ENCODE results near the gene NSRP1.

DNA sequence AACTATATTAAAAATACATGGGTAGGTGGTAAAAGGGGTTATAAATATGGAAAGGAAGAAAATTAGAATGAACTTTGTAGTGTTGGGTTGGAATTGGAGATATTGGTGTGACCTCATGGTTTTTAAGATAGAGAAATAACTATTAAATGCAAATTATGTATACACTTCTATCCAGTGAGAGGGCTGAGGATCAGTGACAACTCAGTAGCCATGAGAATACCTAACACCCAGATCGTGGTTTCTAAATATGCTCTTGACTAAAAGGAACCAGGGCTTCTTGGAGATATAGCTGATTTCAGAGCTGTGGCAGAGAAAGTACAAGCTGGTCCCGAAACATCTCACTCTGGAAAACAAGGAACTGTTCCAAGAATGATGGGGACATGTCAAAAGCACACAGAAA is 74.5 kb downstream of the NSRP1 start:
- TF ChIP-seq ZNF17 (CRISPR knock-in tag; IDR thresholded peaks at IDR 0.05), result no peak
- TF ChIP-seq IRF2 (CRISPR knock-in tag; IDR thresholded peaks at IDR 0.05), result no peak
- TF ChIP-seq KDM3A (CRISPR knock-in tag; IDR thresholded peaks at IDR 0.05; ENCODE audit: low read depth), result no peak
- TF ChIP-seq ZNF562 (CRISPR knock-in tag; IDR thresholded peaks at IDR 0.05; ENCODE audit: borderline replicate concordance), result no peak
- no peak for TF ChIP-seq POLR2A (IDR thresholded peaks at IDR 0.05; ENCODE audit: insufficient read depth in 1 of 2, low read depth in 2 of 2, low read length in 2 of 2)
- no peak for TF ChIP-seq POLR2AphosphoS5 (IDR thresholded peaks at IDR 0.05; ENCODE audit: low read depth, low read length)
- no peak for TF ChIP-seq KDM2A (CRISPR knock-in tag; IDR thresholded peaks at IDR 0.05; ENCODE audit: borderline replicate concordance, low read depth)
- TF ChIP-seq, protein P1, sequence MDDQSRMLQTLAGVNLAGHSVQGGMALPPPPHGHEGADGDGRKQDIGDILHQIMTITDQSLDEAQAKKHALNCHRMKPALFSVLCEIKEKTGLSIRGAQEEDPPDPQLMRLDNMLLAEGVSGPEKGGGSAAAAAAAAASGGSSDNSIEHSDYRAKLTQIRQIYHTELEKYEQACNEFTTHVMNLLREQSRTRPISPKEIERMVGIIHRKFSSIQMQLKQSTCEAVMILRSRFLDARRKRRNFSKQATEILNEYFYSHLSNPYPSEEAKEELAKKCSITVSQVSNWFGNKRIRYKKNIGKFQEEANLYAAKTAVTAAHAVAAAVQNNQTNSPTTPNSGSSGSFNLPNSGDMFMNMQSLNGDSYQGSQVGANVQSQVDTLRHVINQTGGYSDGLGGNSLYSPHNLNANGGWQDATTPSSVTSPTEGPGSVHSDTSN (CRISPR knock-in tag; IDR thresholded peaks at IDR 0.05; ENCODE audit: borderline replicate concordance), result no peak
- TF ChIP-seq, protein P2, sequence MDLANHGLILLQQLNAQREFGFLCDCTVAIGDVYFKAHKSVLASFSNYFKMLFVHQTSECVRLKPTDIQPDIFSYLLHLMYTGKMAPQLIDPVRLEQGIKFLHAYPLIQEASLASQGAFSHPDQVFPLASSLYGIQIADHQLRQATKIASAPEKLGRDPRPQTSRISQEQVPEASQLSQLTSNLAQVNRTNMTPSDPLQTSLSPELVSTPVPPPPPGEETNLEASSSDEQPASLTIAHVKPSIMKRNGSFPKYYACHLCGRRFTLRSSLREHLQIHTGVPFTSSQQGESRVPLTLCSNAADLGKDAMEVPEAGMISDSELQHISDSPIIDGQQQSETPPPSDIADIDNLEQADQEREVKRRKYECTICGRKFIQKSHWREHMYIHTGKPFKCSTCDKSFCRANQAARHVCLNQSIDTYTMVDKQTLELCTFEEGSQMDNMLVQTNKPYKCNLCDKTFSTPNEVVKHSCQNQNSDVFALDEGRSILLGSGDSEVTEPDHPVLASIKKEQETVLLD (CRISPR knock-in tag; IDR thresholded peaks at IDR 0.05; ENCODE audit: low read depth), result no peak
- TF ChIP-seq, protein P3, sequence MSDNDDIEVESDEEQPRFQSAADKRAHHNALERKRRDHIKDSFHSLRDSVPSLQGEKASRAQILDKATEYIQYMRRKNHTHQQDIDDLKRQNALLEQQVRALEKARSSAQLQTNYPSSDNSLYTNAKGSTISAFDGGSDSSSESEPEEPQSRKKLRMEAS (IDR thresholded peaks at IDR 0.05), result no peak
- TF ChIP-seq, protein P4, sequence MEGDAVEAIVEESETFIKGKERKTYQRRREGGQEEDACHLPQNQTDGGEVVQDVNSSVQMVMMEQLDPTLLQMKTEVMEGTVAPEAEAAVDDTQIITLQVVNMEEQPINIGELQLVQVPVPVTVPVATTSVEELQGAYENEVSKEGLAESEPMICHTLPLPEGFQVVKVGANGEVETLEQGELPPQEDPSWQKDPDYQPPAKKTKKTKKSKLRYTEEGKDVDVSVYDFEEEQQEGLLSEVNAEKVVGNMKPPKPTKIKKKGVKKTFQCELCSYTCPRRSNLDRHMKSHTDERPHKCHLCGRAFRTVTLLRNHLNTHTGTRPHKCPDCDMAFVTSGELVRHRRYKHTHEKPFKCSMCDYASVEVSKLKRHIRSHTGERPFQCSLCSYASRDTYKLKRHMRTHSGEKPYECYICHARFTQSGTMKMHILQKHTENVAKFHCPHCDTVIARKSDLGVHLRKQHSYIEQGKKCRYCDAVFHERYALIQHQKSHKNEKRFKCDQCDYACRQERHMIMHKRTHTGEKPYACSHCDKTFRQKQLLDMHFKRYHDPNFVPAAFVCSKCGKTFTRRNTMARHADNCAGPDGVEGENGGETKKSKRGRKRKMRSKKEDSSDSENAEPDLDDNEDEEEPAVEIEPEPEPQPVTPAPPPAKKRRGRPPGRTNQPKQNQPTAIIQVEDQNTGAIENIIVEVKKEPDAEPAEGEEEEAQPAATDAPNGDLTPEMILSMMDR (CRISPR knock-in tag; IDR thresholded peaks at IDR 0.05), result no peak
- TF ChIP-seq, protein P5, sequence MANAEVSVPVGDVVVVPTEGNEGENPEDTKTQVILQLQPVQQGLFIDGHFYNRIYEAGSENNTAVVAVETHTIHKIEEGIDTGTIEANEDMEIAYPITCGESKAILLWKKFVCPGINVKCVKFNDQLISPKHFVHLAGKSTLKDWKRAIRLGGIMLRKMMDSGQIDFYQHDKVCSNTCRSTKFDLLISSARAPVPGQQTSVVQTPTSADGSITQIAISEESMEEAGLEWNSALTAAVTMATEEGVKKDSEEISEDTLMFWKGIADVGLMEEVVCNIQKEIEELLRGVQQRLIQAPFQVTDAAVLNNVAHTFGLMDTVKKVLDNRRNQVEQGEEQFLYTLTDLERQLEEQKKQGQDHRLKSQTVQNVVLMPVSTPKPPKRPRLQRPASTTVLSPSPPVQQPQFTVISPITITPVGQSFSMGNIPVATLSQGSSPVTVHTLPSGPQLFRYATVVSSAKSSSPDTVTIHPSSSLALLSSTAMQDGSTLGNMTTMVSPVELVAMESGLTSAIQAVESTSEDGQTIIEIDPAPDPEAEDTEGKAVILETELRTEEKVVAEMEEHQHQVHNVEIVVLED (CRISPR knock-in tag; IDR thresholded peaks at IDR 0.05; ENCODE audit: borderline replicate concordance), result no peak
- TF ChIP-seq EP300 (IDR thresholded peaks at IDR 0.05; ENCODE audit: low read depth in 2 of 2, low read length in 2 of 2), result no peak
- TF ChIP-seq EP300 (CRISPR knock-in tag; IDR thresholded peaks at IDR 0.05; ENCODE audit: borderline replicate concordance), result no peak

All from HepG2 (cell line).